Measurements from ENCODE around the gene KLC3. TPM values are rescaled to one million over a fixed set of nuclear protein-coding genes. Genes with fewer than 3 reads are reported as not detected.
"Not testable (repeated sequence)": the region's sequence is repeated elsewhere in the genome, so short reads cannot be mapped to it uniquely, and the experiment has no call there.

The KLC3 gene
- total RNA-seq, 1 donor: not detected

GRCh38 chr19:45323671-45324081, 16.9 kb upstream of the KLC3 start:
- H3K4me3 ChIP-seq (ENCODE audit: low read depth, low read length): no peak overlapping the region
- TF ChIP-seq CTCF (IDR thresholded peaks at IDR 0.05; ENCODE audit: insufficient read depth, low read length): no peak
- no peak for DNase-seq (ENCODE audit: low read depth)

GRCh38 chr19:45324349-45324907, 16.1 kb upstream of the KLC3 start:
- TF ChIP-seq CTCF (IDR thresholded peaks at IDR 0.05; ENCODE audit: insufficient read depth, low read length): no peak
- H3K4me3 ChIP-seq (ENCODE audit: low read depth, low read length): no peak overlapping the region
- DNase-seq (ENCODE audit: low read depth): no peak

- no peak for TF ChIP-seq CTCF (IDR thresholded peaks at IDR 0.05; ENCODE audit: insufficient read depth, low read length)
- no peak for DNase-seq (ENCODE audit: low read depth)
- no peak overlapping the region for H3K4me3 ChIP-seq (ENCODE audit: low read depth, low read length)
Measured at GRCh38 chr19:45327404-45328143, 13.0 kb upstream of the KLC3 start.

DNA sequence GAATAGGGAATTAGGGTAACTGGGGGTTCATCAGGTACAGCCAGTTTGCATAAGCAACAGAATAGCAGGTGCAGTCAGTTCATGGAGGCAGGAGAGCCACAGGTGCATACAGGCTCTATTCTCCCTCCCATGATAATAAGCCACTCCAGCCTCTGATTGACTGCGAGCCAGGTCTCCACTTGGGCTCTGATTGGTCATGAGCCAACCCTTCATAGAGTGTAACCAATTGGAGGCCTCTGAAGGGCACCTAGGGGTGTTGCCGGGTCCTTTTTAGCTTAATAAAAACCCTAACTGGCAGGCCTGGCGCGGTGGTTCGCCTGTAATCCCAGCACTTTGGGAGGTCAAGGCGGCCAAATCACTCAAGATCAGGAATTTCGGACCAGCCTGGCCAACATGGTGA, 9.1 kb upstream of the KLC3 start:
- no peak for TF ChIP-seq CTCF (IDR thresholded peaks at IDR 0.05; ENCODE audit: insufficient read depth, low read length)
- H3K4me3 ChIP-seq (ENCODE audit: low read depth, low read length): no peak overlapping the region
- no peak for DNase-seq (ENCODE audit: low read depth)

GRCh38 chr19:45333609-45334303, 6.8 kb upstream of the KLC3 start:
- no peak overlapping the region for H3K4me3 ChIP-seq (ENCODE audit: low read depth, low read length)
- TF ChIP-seq CTCF (IDR thresholded peaks at IDR 0.05; ENCODE audit: insufficient read depth, low read length): no peak
- no peak for DNase-seq (ENCODE audit: low read depth)

DNA sequence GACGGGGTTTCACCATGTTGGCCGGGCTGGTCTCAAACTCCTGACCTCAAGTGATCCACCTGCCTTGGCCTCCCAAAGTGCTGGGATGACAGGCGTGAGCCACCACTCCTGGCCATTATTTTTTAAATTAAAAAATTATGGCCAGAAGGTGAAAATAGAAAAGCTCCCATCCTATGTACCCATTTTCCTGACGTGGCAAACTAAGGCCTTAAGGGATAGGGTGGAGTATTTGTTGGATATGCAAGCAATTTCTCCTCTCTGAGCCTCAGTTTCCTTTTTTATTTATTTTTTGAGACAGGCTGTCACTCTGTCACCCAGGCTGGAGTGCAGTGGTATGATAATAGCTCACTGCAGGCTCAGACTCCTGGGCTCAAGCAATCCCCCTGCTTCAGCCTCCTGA, 5.7 kb upstream of the KLC3 start:
- H3K4me3 ChIP-seq (ENCODE audit: low read depth, low read length); DNase-seq (ENCODE audit: low read depth): not testable (repeated sequence)

DNA sequence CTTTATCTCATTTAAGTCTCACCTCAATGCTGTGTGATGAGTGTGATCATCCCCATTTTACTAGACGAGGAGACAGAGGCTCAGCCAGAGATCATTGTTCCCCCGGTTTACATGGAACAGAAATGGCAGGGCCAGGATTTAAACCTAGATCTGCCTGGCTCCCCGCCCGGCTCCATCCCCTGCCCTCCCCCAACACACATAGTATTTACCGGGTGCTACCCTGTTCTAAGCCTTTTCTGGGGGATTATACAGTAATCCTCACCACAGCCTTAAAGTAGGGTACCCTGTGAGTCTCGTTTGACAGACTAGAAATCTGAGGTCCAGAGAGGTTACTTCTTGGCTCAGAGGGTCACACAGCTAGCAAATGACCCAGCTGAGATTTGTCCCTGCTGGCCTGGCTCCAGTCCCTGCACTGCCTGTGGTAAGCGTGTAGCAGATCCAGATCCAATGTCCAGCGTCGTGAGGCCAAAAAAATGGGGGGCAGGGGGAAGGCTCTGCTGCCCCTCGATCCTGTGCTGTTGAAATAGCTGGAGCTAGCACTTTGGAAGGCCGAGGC, 3.8 kb upstream of the KLC3 start:
- no peak overlapping the region for H3K4me3 ChIP-seq (ENCODE audit: low read depth, low read length)
- DNase-seq (ENCODE audit: low read depth): no peak
- no peak for TF ChIP-seq CTCF (IDR thresholded peaks at IDR 0.05; ENCODE audit: insufficient read depth, low read length)
